GM19372 (cell line): ENCODE measurements around the gene SRRM2.
"Not testable (repeated sequence)": the region's sequence is repeated elsewhere in the genome, so short reads cannot be mapped to it uniquely, and the experiment has no call there.

Source experiments
- ATAC-seq: cut with Tn5 transposase; IDR thresholded peaks from one replicate; pipeline ENCODE4 v1.9.1; 2021; ENCODE audit warnings: mild to moderate bottlenecking, low read depth, moderate library complexity; ENCODE audit not compliant: unreplicated experiment

SRRM2 gene

GRCh38 chr16:2713985-2714774 is 38.3 kb upstream of the SRRM2 start:
- ATAC-seq: no peak

- no peak for ATAC-seq
These were observed 37.4 kb upstream of the SRRM2 start for GRCh38 chr16:2715064-2715463.

GRCh38 chr16:2715519-2715918 is 36.9 kb upstream of the SRRM2 start:
- no peak for ATAC-seq

GRCh38 chr16:2715966-2716885 is 36.2 kb upstream of the SRRM2 start:
- ATAC-seq: no peak

- ATAC-seq: no peak
These were observed 35.5 kb upstream of the SRRM2 start for GRCh38 chr16:2716948-2717347.

GRCh38 chr16:2717383-2718263 is 34.8 kb upstream of the SRRM2 start:
- ATAC-seq: no peak

- ATAC-seq: no peak
These were observed 32.9 kb upstream of the SRRM2 start for GRCh38 chr16:2719328-2720063.

- ATAC-seq: no peak
These were observed 32.4 kb upstream of the SRRM2 start, which contains the start of gene PRSS27 for GRCh38 chr16:2720064-2720457. Gene PRSS27, minus strand, starts transcription at chr16:2720224. Its CDS starts 64 bp downstream, at chr16:2720160.

- peak; percentile 76 for ATAC-seq
These were observed 31.5 kb upstream of the SRRM2 start for GRCh38 chr16:2720719-2721633.

- ATAC-seq: not testable (repeated sequence)
These were observed 30.7 kb upstream of the SRRM2 start for GRCh38 chr16:2721634-2722173.

GRCh38 chr16:2724088-2724676 is 28.3 kb upstream of the SRRM2 start:
- no peak for ATAC-seq

- no peak for ATAC-seq
These were observed 27.6 kb upstream of the SRRM2 start for GRCh38 chr16:2724816-2725348.

- no peak for ATAC-seq
These were observed 25.5 kb upstream of the SRRM2 start for GRCh38 chr16:2726923-2727322.

- no peak for ATAC-seq
These were observed 24.4 kb upstream of the SRRM2 start for GRCh38 chr16:2728034-2728433.

GRCh38 chr16:2734844-2735515 is 17.5 kb upstream of the SRRM2 start:
- no peak for ATAC-seq

GRCh38 chr16:2736476-2737237 is 15.8 kb upstream of the SRRM2 start:
- no peak for ATAC-seq

- ATAC-seq: no peak
These were observed 15.2 kb upstream of the SRRM2 start for GRCh38 chr16:2737238-2737605.
